ENCODE data around the gene AGPAT2. TPM values are rescaled to one million over a fixed set of nuclear protein-coding genes. Genes with fewer than 3 reads are reported as not detected.

Gene AGPAT2
- total RNA-seq, 2 donors from 2014 or later: 71.9 to 81.9 TPM

DNA sequence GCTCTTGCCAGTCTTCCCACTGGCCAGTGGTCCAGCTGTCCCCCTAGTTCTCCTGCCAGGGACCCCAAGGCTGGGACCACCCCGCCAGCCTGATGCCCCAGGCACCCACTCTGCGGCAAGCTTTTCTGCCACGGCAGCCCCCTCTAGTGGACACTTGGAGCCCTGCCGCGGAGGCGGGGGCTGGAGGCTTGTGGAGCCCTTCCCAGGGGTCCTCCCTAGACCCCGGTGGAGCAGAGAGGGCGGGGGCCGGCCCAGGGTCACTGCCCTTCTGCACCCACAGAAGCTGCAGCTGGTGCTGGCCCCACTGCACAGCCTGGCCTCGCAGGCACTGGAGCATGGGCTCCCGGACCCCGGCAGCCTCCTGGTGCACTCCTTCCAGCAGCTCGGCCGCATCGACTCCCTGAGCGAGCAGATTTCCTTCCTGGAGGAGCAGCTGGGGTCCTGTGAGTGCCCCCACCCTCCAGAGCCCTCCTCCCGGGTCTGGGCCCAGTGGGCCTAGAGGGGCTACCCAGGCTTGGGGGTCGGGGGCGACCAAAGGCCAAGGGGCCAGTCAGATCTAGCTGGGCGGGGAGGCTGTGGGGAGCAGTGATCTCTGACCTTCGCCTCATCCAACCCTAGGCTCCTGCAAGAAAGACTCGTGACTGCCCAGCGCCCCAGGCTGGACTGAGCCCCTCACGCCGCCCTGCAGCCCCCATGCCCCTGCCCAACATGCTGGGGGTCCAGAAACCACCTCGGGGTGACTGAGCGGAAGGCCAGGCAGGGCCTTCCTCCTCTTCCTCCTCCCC, 15.4 kb downstream of the AGPAT2 start:
- H3K27ac ChIP-seq: peak overlapping the region; percentile 43 to 45
- peaks cover 59% of the 10 kb centered on the region for H3K36me3 ChIP-seq
- H3K4me1 ChIP-seq: peaks cover 0 to 27% of the 10 kb centered on the region in 2 donors
- H3K27me3 ChIP-seq: no peaks in the 10 kb centered on the region
- H3K9me3 ChIP-seq: no peaks in the 10 kb centered on the region
- TF ChIP-seq, protein P1, sequence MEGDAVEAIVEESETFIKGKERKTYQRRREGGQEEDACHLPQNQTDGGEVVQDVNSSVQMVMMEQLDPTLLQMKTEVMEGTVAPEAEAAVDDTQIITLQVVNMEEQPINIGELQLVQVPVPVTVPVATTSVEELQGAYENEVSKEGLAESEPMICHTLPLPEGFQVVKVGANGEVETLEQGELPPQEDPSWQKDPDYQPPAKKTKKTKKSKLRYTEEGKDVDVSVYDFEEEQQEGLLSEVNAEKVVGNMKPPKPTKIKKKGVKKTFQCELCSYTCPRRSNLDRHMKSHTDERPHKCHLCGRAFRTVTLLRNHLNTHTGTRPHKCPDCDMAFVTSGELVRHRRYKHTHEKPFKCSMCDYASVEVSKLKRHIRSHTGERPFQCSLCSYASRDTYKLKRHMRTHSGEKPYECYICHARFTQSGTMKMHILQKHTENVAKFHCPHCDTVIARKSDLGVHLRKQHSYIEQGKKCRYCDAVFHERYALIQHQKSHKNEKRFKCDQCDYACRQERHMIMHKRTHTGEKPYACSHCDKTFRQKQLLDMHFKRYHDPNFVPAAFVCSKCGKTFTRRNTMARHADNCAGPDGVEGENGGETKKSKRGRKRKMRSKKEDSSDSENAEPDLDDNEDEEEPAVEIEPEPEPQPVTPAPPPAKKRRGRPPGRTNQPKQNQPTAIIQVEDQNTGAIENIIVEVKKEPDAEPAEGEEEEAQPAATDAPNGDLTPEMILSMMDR (IDR thresholded peaks at IDR 0.05): peak; percentile 83 to 91
- no peak for DNase-seq (ENCODE audit: low spot score)
- no peak overlapping the region for H3K4me3 ChIP-seq

DNA sequence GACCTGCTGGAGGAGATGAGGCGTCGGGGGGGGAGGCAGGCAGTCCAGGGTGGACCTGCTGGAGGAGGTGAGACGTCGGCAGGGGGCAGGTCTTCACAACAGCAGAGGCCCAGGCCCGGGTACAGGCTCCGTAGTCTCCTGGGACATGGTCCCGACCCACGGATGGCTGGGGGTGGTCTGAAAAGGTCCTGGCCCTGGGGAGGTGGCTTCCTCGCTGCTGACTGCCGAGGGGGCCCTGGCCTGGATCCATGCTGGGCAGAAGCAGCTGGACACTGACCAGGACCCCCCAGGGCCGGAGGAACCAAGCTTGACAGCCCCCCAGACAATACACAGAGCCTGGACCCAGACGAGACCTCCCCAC, 16.0 kb downstream of the AGPAT2 start:
- Histone ChIP-seq H3K27me3 (no peaks in the 10 kb centered on the region), H3K4me1 (peaks cover 0 to 33% of the 10 kb centered on the region in 2 donors), H3K36me3 (peaks cover 54% of the 10 kb centered on the region), H3K4me3 (peak overlapping the region in 1 of 2 donors; percentile 3), H3K27ac (peak overlapping the region in 1 of 2 donors; percentile 45), H3K9me3 (no peaks in the 10 kb centered on the region)
- no peak for DNase-seq (ENCODE audit: low spot score)
- TF ChIP-seq, protein P1 (IDR thresholded peaks at IDR 0.05): no peak

DNA sequence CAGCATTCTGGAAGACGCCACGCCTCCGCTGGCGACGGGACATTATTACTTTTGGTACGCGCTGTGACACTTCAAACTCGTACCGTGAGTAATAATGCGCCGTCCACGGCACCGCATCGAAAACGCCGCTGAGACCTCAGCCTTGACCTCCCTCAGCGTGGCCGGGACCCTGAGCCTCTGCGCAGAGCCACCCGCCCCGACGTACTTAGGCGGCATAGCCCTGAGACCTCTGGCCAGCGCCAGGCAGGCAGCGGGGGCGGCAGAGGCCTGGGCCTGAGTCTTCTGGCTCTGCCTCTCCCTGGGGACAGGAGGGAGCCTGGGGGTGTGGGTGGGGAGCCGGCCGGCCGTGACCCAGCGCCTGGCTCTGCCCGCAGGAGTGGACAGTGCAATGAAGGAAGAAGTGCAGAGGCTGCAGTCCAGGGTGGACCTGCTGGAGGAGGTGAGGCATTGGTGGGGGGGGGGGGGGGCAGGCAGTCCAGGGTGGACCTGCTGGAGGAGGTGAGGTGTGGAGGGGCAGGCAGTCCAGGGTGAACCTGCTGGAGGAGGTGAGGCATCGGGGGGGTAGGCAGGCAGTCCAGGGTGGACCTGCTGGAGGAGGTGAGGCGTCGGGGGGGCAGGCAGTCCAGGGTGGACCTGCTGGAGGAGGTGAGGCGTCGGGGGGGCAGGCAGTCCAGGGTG, 16.5 kb downstream of the AGPAT2 start:
- H3K4me3 ChIP-seq: peak overlapping the region; percentile 30 to 66
- TF ChIP-seq, protein P1 (IDR thresholded peaks at IDR 0.05): no peak
- no peak for DNase-seq (ENCODE audit: low spot score)
- H3K36me3 ChIP-seq: peaks cover 50% of the 10 kb centered on the region
- H3K9me3 ChIP-seq: no peaks in the 10 kb centered on the region
- H3K4me1 ChIP-seq: peaks cover 0 to 35% of the 10 kb centered on the region in 2 donors
- H3K27me3 ChIP-seq: no peaks in the 10 kb centered on the region
- peak overlapping the region in 1 of 2 donors; percentile 76 for H3K27ac ChIP-seq

DNA sequence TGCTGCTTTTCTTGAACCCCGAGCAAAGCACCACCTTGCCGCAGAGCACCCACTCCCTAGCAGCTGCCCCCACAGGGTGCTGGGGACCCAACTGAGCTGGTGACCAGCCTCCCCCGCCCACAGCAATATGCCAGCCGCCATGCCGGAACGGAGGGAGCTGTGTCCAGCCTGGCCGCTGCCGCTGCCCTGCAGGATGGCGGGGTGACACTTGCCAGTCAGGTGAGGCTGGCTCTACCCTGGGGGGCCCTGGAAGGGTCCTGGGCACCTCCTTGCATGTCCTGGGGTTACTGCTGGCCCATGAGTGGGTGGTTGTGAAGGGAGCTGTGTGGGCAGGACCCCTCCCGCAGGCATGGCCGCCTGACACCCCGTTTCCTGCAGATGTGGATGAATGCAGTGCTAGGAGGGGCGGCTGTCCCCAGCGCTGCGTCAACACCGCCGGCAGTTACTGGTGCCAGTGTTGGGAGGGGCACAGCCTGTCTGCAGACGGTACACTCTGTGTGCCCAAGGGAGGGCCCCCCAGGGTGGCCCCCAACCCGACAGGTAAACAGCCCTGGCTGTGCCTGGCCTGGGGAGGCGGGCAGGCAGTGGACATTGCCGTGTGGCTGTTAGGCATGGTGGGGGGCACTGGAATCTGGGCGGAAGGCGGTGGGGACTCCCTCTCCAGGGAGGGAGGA, 17.3 kb downstream of the AGPAT2 start:
- H3K4me3 ChIP-seq: peak overlapping the region; percentile 30 to 66
- peaks cover 55% of the 10 kb centered on the region for H3K36me3 ChIP-seq

DNA sequence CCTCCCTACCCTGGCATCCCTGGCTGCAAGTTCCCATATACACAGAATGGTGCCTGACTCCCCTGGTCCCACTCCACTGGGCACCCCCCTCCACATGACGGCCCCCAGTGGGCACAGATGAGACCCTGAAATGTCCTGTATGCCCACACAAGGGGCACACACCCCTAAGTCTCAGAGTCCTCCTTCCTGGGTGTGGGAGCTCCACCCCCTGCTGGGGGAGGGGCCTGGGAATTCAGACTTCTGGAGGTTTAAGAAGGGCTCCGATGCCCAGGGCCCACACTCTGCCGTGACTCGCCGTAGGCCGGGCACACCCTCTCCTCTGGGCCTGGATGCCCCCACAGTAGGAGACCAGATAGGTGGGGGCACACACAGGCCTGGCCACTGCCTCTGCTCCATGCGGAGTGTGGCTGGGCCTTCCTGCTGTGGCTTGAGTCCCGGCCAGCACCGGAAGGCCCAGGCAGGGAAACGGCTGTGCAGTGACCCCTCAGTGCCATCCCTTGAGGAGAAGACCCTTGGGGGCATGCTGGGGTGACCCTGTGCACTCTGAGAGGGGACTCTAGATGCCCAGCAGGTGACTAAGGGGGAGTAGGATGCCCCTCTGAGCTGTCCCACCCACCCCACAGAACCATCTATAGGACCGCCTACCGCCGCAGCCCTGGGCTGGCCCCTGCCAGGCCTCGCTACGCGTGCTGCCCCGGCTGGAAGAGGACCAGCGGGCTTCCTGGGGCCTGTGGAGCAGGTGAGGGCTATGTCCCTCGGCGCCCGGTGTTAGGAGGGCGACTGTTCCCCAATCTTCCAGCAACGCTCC, 18.1 kb downstream of the AGPAT2 start:
- peaks cover 0 to 41% of the 10 kb centered on the region in 2 donors for H3K4me1 ChIP-seq
- peaks cover 58% of the 10 kb centered on the region for H3K36me3 ChIP-seq
- no peaks in the 10 kb centered on the region for H3K9me3 ChIP-seq
- DNase-seq (ENCODE audit: low spot score): no peak
- no peaks in the 10 kb centered on the region for H3K27me3 ChIP-seq
- H3K27ac ChIP-seq: peak overlapping the region; percentile 16 to 76
- TF ChIP-seq, protein P1 (IDR thresholded peaks at IDR 0.05): no peak
- peak overlapping the region; percentile 48 to 66 for H3K4me3 ChIP-seq

More for the DNA sequence above, 17.3 kb downstream of the AGPAT2 start:
- H3K27ac ChIP-seq: peak overlapping the region in 1 of 2 donors; percentile 76
- no peaks in the 10 kb centered on the region for H3K27me3 ChIP-seq
- TF ChIP-seq, protein P1 (IDR thresholded peaks at IDR 0.05): no peak
- H3K9me3 ChIP-seq: no peaks in the 10 kb centered on the region
- no peak for DNase-seq (ENCODE audit: low spot score)
- peaks cover 0 to 40% of the 10 kb centered on the region in 2 donors for H3K4me1 ChIP-seq

Measured in right atrium auricular region (tissue), 2 donors.